Body of pancreas (tissue), 4 donors: ENCODE measurements around the gene MOSMO. TPM values are rescaled to one million over a fixed set of nuclear protein-coding genes. Genes with fewer than 3 reads are reported as not detected.

ENCODE experiments used
- ATAC-seq: fragments of 150-250 bp; one replicate; pipeline ENCODE4 v1.9.1; 2016
- DNase-seq, 4 donors: peaks; one replicate each; pipeline ENCODE4 v3.0.0-alpha.2; 2019
- H3K27ac ChIP-seq, 4 donors: fragments of 200-600 bp; sonication (generic); 1 replicate in 3 of 4; 2 replicates in 1 of 4; pipeline versions ENCODE4 v1.5.1 to v1.6.1; 2016 to 2019; ENCODE audit warnings: mild to moderate bottlenecking in 1 of 4, mixed read lengths in 1 of 4, moderate library complexity in 1 of 4
- H3K27me3 ChIP-seq, 2 donors: fragments of 200-600 bp; sonication (generic); one replicate each; pipeline ENCODE4 v1.6.0; 2016; ENCODE audit warnings: mild to moderate bottlenecking in 1 of 2
- H3K36me3 ChIP-seq, 2 donors: fragments of 200-600 bp; sonication (generic); replicated peaks in 1 of 2; 2 replicates each; pipeline ENCODE4 v1.5.1; 2016; ENCODE audit warnings: low read depth in 2 of 2; ENCODE audit not compliant: insufficient read depth in 1 of 2
- H3K4me1 ChIP-seq: fragments of 200-600 bp; sonication (generic); one replicate; pipeline ENCODE4 v1.6.0; 2016
- H3K4me3 ChIP-seq, 2 donors: fragments of 200-600 bp; sonication (generic); 1 replicate in 1 of 2; 2 replicates in 1 of 2; pipeline ENCODE4 v1.5.1; 2016 to 2019
- H3K9me3 ChIP-seq, 3 donors: fragments of 200-600 bp; sonication (generic); 1 replicate in 2 of 3; 2 replicates in 1 of 3; pipeline ENCODE4 v1.5.1; 2016
- CTCF ChIP-seq, 7 experiments: fragments of 450-650 bp in 4 of 7; fragments of 200-600 bp in 3 of 7; sonication (generic) in 3 of 7; IDR thresholded peaks; one replicate each; pipeline ENCODE4 v1.5.1; 2016 to 2019; ENCODE audit warnings: antibody characterized with exemption in 7 of 7
- POLR2A ChIP-seq, 3 donors: fragments of 450-650 bp; IDR thresholded peaks; one replicate each; pipeline ENCODE4 v1.6.1; 2016; ENCODE audit warnings: antibody characterized with exemption in 3 of 3, mild to moderate bottlenecking in 2 of 3
- WGBS, 2 donors: methylation state at CpG; one replicate each; pipeline ENCODE4 v1.1.5; 2017; 5-methylcytosine and 5-hydroxymethylcytosine counted together
- intact Hi-C: fragments of 100-400 bp; cut with DNase I; formaldehyde crosslinking; loops from one replicate; pipeline ENCODE4 v1.15.1; 2023
- total RNA-seq, 2 donors: library from RNA; depleted of rRNA; stranded (reverse); fragments of >200 nt; gene quantifications; one replicate each; pipeline ENCODE4 v1.1.0, GENCODE V29; 2016

The MOSMO gene
- total RNA-seq, 2 donors from 2014 or later = 3.6 to 13.2 TPM

GRCh38 chr16:22077700-22078313, 69.9 kb downstream of the MOSMO start:
- peak; percentile 48 to 76 (median 68) for DNase-seq
- H3K4me1 ChIP-seq = no peaks in the 10 kb centered on the region
- TF ChIP-seq POLR2A (IDR thresholded peaks at IDR 0.05) (no peak), CTCF (IDR thresholded peaks at IDR 0.05) (peak; percentile 65 to 94 (median 71))
- H3K27me3 ChIP-seq = no peaks in the 10 kb centered on the region
- 39 to 41% methylated on average over 8 of the region's 8 CpGs for WGBS, 2 donors
- no peaks in the 10 kb centered on the region for H3K9me3 ChIP-seq
- H3K4me3 ChIP-seq = no peak overlapping the region
- no peaks in the 10 kb centered on the region for H3K36me3 ChIP-seq
- intact Hi-C loops = loop anchor here (5.0 kb wide), 1 partner anchor 71 kb away; the partner anchor contains the start of gene MOSMO
- no peak for ATAC-seq
- H3K27ac ChIP-seq = no peak overlapping the region

- 68 to 78% methylated on average over 1 of the region's 1 CpG for WGBS, 2 donors
- no peak for DNase-seq
- H3K27me3 ChIP-seq = no peaks in the 10 kb centered on the region
- H3K27ac ChIP-seq = no peak overlapping the region
- no peak for ATAC-seq
- H3K9me3 ChIP-seq = no peaks in the 10 kb centered on the region
- no peak for TF ChIP-seq POLR2A (IDR thresholded peaks at IDR 0.05)
- H3K36me3 ChIP-seq = no peaks in the 10 kb centered on the region
- no peaks in the 10 kb centered on the region for H3K4me1 ChIP-seq
- H3K4me3 ChIP-seq = no peak overlapping the region
- intact Hi-C loops = loop anchor here (5.0 kb wide), 1 partner anchor 71 kb away; the partner anchor contains the start of gene MOSMO
Observed at GRCh38 chr16:22078656-22079055, 70.7 kb downstream of the MOSMO start.

GRCh38 chr16:22081050-22081449, 73.1 kb downstream of the MOSMO start:
- no peaks in the 10 kb centered on the region for H3K4me1 ChIP-seq
- no peaks in the 10 kb centered on the region for H3K9me3 ChIP-seq
- no peak for ATAC-seq
- no peak for DNase-seq
- no peaks in the 10 kb centered on the region for H3K36me3 ChIP-seq
- WGBS, 2 donors = 87 to 92% methylated on average over 3 of the region's 3 CpGs
- no peaks in the 10 kb centered on the region for H3K27me3 ChIP-seq
- no peak for TF ChIP-seq CTCF (IDR thresholded peaks at IDR 0.05)
- TF ChIP-seq POLR2A (IDR thresholded peaks at IDR 0.05) = no peak
- H3K27ac ChIP-seq = no peak overlapping the region
- intact Hi-C loops = no loop called here
- H3K4me3 ChIP-seq = no peak overlapping the region

GRCh38 chr16:22086440-22086839, 78.5 kb downstream of the MOSMO start:
- WGBS, 2 donors = 92 to 96% methylated on average over 1 of the region's 1 CpG
- Histone ChIP-seq H3K36me3 (no peaks in the 10 kb centered on the region), H3K27ac (no peak overlapping the region), H3K4me1 (no peaks in the 10 kb centered on the region), H3K4me3 (no peak overlapping the region), H3K27me3 (no peaks in the 10 kb centered on the region), H3K9me3 (no peaks in the 10 kb centered on the region)
- ATAC-seq (no peak), DNase-seq (no peak)
- intact Hi-C loops = no loop called here
- TF ChIP-seq CTCF (IDR thresholded peaks at IDR 0.05) = no peak
- TF ChIP-seq POLR2A (IDR thresholded peaks at IDR 0.05) = no peak

- Histone ChIP-seq H3K4me3 (no peak overlapping the region), H3K9me3 (no peaks in the 10 kb centered on the region), H3K36me3 (no peaks in the 10 kb centered on the region), H3K4me1 (peaks cover 11% of the 10 kb centered on the region), H3K27ac (no peak overlapping the region), H3K27me3 (no peaks in the 10 kb centered on the region)
- DNase-seq (no peak), ATAC-seq (no peak)
- WGBS, 2 donors = 83 to 95% methylated on average over 1 of the region's 1 CpG
- TF ChIP-seq CTCF (IDR thresholded peaks at IDR 0.05) = no peak
- intact Hi-C loops = no loop called here
Observed at GRCh38 chr16:22088642-22089041, 80.7 kb downstream of the MOSMO start.
